HEK293 (cell line): ENCODE data around the gene LMO2.

Source experiments
- CTCF ChIA-PET: fragments of 350-600 bp; formaldehyde crosslinking; extraction: SDS; loops from one replicate; lab custom pipeline; 2021; ENCODE audit warnings: antibody characterized with exemption; lab: Yijun Ruan, JAX
- POLR2A ChIA-PET: fragments of 300-600 bp; formaldehyde crosslinking; extraction: SDS; loops from one replicate; lab custom pipeline; 2020; ENCODE audit warnings: antibody characterized with exemption, inconsistent platforms; lab: Yijun Ruan, JAX
- H3K27ac ChIP-seq: fragments of 200-500 bp; sonication (Bioruptor generic); 2 replicates; pipeline ENCODE4 v1.5.1; 2014; ENCODE audit warnings: low read depth, low read length, control low read depth, inconsistent platforms; ENCODE audit errors: extremely low read depth
- H3K36me3 ChIP-seq, 2 experiments: fragments of 200-500 bp in 1 of 2; sonication (Bioruptor generic) in 1 of 2; 1 replicate in 1 of 2; 2 replicates in 1 of 2; pipeline ENCODE4 v1.5.1; 2014 to 2017; ENCODE audit warnings: inconsistent platforms in 2 of 2, low read length in 2 of 2; ENCODE audit not compliant: control insufficient read depth in 2 of 2, insufficient read depth in 1 of 2
- H3K4me1 ChIP-seq: fragments of 200-500 bp; sonication (Bioruptor generic); 2 replicates; pipeline ENCODE4 v1.5.1; 2014; ENCODE audit warnings: mild to moderate bottlenecking, low read length, inconsistent platforms; ENCODE audit not compliant: control insufficient read depth, insufficient read depth
- H3K4me3 ChIP-seq: 2 replicates; pipeline ENCODE4 v1.5.1; 2011; ENCODE audit warnings: low read depth, mild to moderate bottlenecking, control low read depth, low read length, moderate library complexity
- H3K9me3 ChIP-seq: fragments of 200-500 bp; sonication (Bioruptor generic); 2 replicates; pipeline ENCODE4 v1.5.1; 2014; ENCODE audit warnings: low read depth, low read length, inconsistent platforms; ENCODE audit not compliant: control insufficient read depth, insufficient read depth
- AEBP2 ChIP-seq: fragments of 450-650 bp; formaldehyde crosslinking; IDR thresholded peaks from 2 replicates; pipeline ENCODE4 v1.5.1; 2016; ENCODE audit warnings: missing biosample characterization, missing genetic modification characterization, borderline replicate concordance
- EGR2 ChIP-seq: fragments of 450-650 bp; formaldehyde crosslinking; IDR thresholded peaks from 2 replicates; pipeline ENCODE4 v1.5.1; 2016; ENCODE audit warnings: low read depth, missing biosample characterization, missing genetic modification characterization
- PRDM6 ChIP-seq: fragments of 450-650 bp; formaldehyde crosslinking; IDR thresholded peaks from 2 replicates; pipeline ENCODE4 v1.5.1; 2017; ENCODE audit warnings: missing biosample characterization, missing genetic modification characterization
- YY1 ChIP-seq: fragments of 450-650 bp; formaldehyde crosslinking; IDR thresholded peaks from 2 replicates; pipeline ENCODE4 v1.5.1; 2018; ENCODE audit warnings: missing biosample characterization, missing genetic modification characterization
- ZBTB1 ChIP-seq: fragments of 450-650 bp; formaldehyde crosslinking; IDR thresholded peaks from 2 replicates; pipeline ENCODE4 v1.5.1; 2016; ENCODE audit warnings: missing biosample characterization, missing genetic modification characterization
- ZFHX2 ChIP-seq: fragments of 450-650 bp; formaldehyde crosslinking; conservative IDR thresholded peaks from 2 replicates; pipeline ENCODE4 v1.5.1; 2016; ENCODE audit warnings: missing biosample characterization, missing genetic modification characterization
- ZNF138 ChIP-seq: fragments of 450-650 bp; formaldehyde crosslinking; IDR thresholded peaks from 2 replicates; pipeline ENCODE4 v1.5.1; 2016; ENCODE audit warnings: missing biosample characterization, missing genetic modification characterization, borderline replicate concordance
- ZNF146 ChIP-seq: fragments of 450-650 bp; formaldehyde crosslinking; IDR thresholded peaks from 2 replicates; pipeline ENCODE4 v1.5.1; 2016; ENCODE audit warnings: missing biosample characterization, missing genetic modification characterization
- ZNF211 ChIP-seq: fragments of 450-650 bp; formaldehyde crosslinking; IDR thresholded peaks from 2 replicates; pipeline ENCODE4 v1.5.1; 2016; ENCODE audit warnings: low read depth, missing biosample characterization, missing genetic modification characterization
- ZNF510 ChIP-seq: fragments of 450-650 bp; formaldehyde crosslinking; IDR thresholded peaks from 2 replicates; pipeline ENCODE4 v1.5.1; 2018; ENCODE audit warnings: mild to moderate bottlenecking, missing genetic modification characterization, missing biosample characterization; ENCODE audit not compliant: insufficient replicate concordance
- ZNF561 ChIP-seq: fragments of 450-650 bp; IDR thresholded peaks from 2 replicates; pipeline ENCODE4 v1.5.1; 2018; ENCODE audit warnings: missing biosample characterization, missing genetic modification characterization, borderline replicate concordance
- ZNF596 ChIP-seq: fragments of 450-650 bp; IDR thresholded peaks from 2 replicates; pipeline ENCODE4 v1.5.0; 2018; ENCODE audit warnings: missing biosample characterization, mild to moderate bottlenecking, missing genetic modification characterization, moderate library complexity
- ZNF664 ChIP-seq: fragments of 450-650 bp; formaldehyde crosslinking; IDR thresholded peaks from 2 replicates; pipeline ENCODE4 v1.5.1; 2016; ENCODE audit warnings: missing biosample characterization, missing genetic modification characterization
- TF ChIP-seq, protein P1 (sequence below): fragments of 450-650 bp; formaldehyde crosslinking; IDR thresholded peaks from 2 replicates; pipeline ENCODE4 v1.5.1; 2016; ENCODE audit warnings: missing biosample characterization, missing genetic modification characterization

The LMO2 gene

DNA sequence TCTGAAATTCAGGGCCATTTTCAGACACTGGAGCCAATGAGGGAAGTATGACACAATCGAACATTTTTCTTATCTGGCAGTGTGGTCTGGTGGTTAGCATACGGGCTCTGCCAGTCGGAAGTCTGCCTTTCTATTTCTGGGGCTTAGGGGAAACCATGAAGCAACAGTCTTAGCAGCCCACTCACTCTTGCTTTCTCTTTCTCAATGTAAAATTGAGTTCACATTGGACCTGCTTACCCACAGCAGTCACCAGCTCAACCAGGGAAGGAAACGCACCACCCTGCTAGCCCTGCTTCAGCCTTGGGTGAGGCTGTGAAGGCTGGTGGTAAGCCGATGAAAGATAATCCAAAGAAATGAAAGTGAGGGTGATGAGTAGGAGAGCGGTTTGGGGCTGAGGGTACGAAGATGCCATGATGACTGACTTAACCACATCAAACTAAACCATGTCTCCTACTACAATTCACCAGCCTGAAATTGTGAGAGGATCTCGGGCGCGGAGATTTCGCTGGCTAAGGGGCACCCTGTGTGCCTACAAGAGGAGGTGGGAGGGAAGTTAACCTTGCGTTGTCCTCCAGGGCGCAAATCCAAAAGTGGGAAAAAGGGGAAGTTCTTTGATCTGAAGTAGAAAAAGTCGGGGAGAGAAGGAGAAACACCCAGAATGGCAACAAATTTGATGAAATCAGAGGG is 2.0 kb upstream of the LMO2 start:
- Histone ChIP-seq H3K9me3 (no peaks in the 10 kb centered on the region), H3K4me1 (no peaks in the 10 kb centered on the region), H3K27ac (no peak overlapping the region), H3K4me3 (no peak overlapping the region), H3K36me3 (no peaks in the 10 kb centered on the region)
- CTCF ChIA-PET: interaction anchor here (0.6 kb wide), 1 partner anchor 103 kb away, joined by 3 read pairs; no protein-coding TSS in a partner anchor
- POLR2A ChIA-PET: no interaction called here
- TF ChIP-seq ZNF596 (tag by site-specific recombination): no peak
- no peak for TF ChIP-seq YY1 (tag by site-specific recombination)
- TF ChIP-seq ZNF561: no peak
- no peak for TF ChIP-seq PRDM6

DNA sequence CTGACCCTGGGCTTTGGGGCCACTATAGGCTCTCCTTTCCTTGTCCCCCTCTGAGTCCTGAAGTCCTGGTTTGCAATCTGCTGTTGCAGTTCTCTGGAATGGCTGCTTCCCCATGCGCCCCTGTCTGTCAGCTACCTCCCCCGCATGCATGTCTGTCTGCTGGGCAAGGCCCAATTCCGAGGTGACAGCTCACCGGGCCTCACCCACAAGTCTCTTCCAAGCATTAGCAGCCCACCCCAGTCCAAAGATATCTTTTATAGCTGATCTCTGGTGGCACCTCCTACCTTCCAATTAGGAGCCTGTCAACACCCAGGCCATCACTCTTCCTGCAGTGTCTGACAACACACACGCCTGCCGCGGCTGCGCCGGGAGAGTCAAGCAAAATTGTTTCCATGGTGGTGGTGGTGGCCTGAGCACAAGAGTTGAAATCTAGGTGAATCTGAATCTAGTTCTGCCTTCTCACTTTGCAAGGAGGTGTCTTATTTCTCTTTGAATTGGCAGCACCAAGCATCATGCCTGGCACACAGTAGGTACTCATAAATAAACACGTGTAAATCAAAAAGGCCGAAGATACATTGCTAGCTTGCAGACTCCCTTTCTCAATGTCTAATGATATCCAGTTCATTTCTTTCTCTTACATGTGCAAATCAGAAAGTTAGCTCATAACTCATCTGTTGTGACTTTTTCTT is 1.2 kb upstream of the LMO2 start:
- Histone ChIP-seq H3K4me1 (no peaks in the 10 kb centered on the region), H3K4me3 (no peak overlapping the region), H3K36me3 (no peaks in the 10 kb centered on the region), H3K27ac (no peak overlapping the region), H3K9me3 (no peaks in the 10 kb centered on the region)
- ChIA-PET POLR2A (interaction anchor here (0.5 kb wide), 1 partner anchor 100 kb away, joined by 9 read pairs; no protein-coding TSS in a partner anchor), CTCF (interaction anchor here (0.9 to 1.7 kb wide), 3 partner anchors 19 to 94 kb away, joined by 3 to 6 read pairs (median 3); no protein-coding TSS in a partner anchor)
- TF ChIP-seq ZNF138 (tag by site-specific recombination) (no peak), ZNF510 (tag by site-specific recombination) (no peak), ZFHX2 (0 out of 2 replicates have a peak, but pooled peaks have one; percentile 12), ZNF211 (no peak), ZBTB1 (tag by site-specific recombination) (no peak), AEBP2 (no peak), EGR2 (tag by site-specific recombination) (peak; percentile 37; the same call in 1 of the 2 replicates)
- TF ChIP-seq, protein P1, sequence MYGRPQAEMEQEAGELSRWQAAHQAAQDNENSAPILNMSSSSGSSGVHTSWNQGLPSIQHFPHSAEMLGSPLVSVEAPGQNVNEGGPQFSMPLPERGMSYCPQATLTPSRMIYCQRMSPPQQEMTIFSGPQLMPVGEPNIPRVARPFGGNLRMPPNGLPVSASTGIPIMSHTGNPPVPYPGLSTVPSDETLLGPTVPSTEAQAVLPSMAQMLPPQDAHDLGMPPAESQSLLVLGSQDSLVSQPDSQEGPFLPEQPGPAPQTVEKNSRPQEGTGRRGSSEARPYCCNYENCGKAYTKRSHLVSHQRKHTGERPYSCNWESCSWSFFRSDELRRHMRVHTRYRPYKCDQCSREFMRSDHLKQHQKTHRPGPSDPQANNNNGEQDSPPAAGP (tag by site-specific recombination): no peak

DNA sequence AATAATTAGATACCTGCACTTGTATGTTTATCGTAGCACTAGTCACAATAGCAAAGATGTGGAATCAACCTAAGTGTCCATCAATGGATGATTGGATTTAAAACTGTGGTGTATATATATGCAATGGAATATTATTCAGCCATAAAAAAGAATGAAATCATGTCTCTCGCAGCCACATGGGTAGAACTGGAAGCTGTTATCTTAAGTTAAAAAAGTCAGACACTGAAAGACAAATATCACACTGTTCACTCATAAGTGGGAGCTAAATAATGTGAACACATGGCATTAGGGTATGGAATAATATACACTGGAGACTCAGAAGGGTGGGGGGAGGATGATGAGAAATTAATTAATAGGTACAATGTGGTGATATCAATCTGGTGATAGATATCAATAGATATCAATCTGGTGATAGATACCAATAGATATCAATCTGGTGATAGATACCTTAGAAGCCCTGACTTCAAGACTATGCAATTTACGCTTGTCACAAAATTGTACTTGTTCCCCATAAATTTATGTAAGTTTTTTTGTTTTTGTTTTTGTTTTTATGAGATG is 2.0 kb downstream of the LMO2 start:
- no peak overlapping the region for H3K4me3 ChIP-seq
- H3K36me3 ChIP-seq: no peaks in the 10 kb centered on the region
- H3K27ac ChIP-seq: no peak overlapping the region
- TF ChIP-seq ZNF146 (tag by site-specific recombination): peak; percentile 90
- TF ChIP-seq ZNF664 (tag by site-specific recombination): no peak
- no peaks in the 10 kb centered on the region for H3K9me3 ChIP-seq
- CTCF ChIA-PET: interaction anchor here (0.7 to 1.1 kb wide), 4 partner anchors 11 to 107 kb away, joined by 3 read pairs; no protein-coding TSS in a partner anchor
- H3K4me1 ChIP-seq: no peaks in the 10 kb centered on the region
- POLR2A ChIA-PET: no interaction called here
